C4-2B (cell line): ENCODE measurements around the gene DIABLO.

ENCODE experiments used
- H3K27ac ChIP-seq: fragments of 450-650 bp; 2 replicates; pipeline ENCODE4 v1.5.1; 2017
- CTCF ChIP-seq: fragments of 450-650 bp; conservative IDR thresholded peaks from 2 replicates; pipeline ENCODE4 v1.5.1; 2017; ENCODE audit warnings: mild to moderate bottlenecking
- ZFX ChIP-seq: fragments of 450-650 bp; IDR thresholded peaks from 2 replicates; pipeline ENCODE4 v1.6.1; 2017

Gene DIABLO

GRCh38 chr12:122250047-122250446 lies 24.2 kb upstream of the DIABLO start:
- H3K27ac ChIP-seq = no peak overlapping the region
- TF ChIP-seq ZFX (no peak), CTCF (no peak)

- TF ChIP-seq ZFX = no peak
- no peak for TF ChIP-seq CTCF
These were observed 19.7 kb upstream of the DIABLO start for GRCh38 chr12:122245553-122245952.

GRCh38 chr12:122244565-122245371 lies 18.9 kb upstream of the DIABLO start:
- H3K27ac ChIP-seq = no peak overlapping the region
- TF ChIP-seq ZFX (no peak), CTCF (no peak)

More at GRCh38 chr12:122245553-122245952, 19.7 kb upstream of the DIABLO start:
- no peak overlapping the region for H3K27ac ChIP-seq

GRCh38 chr12:122243965-122244364 lies 18.1 kb upstream of the DIABLO start:
- no peak for TF ChIP-seq ZFX
- TF ChIP-seq CTCF = no peak
- no peak overlapping the region for H3K27ac ChIP-seq

GRCh38 chr12:122238861-122239260 lies 13.0 kb upstream of the DIABLO start:
- no peak overlapping the region for H3K27ac ChIP-seq
- TF ChIP-seq ZFX = no peak
- TF ChIP-seq CTCF = no peak

- H3K27ac ChIP-seq = no peak overlapping the region
- TF ChIP-seq CTCF (no peak), ZFX (no peak)
These were observed 9.9 kb upstream of the DIABLO start for GRCh38 chr12:122235741-122236140.

- TF ChIP-seq CTCF (no peak), ZFX (no peak)
- H3K27ac ChIP-seq = no peak overlapping the region
These were observed 6.8 kb upstream of the DIABLO start for GRCh38 chr12:122232691-122233090.
